ENCODE data around the gene CFL2. TPM values are rescaled to one million over a fixed set of nuclear protein-coding genes. Genes with fewer than 3 reads are reported as not detected.

CFL2 gene
- total RNA-seq, 2 donors from 2014 or later, result 13.7 to 16.5 TPM

DNA sequence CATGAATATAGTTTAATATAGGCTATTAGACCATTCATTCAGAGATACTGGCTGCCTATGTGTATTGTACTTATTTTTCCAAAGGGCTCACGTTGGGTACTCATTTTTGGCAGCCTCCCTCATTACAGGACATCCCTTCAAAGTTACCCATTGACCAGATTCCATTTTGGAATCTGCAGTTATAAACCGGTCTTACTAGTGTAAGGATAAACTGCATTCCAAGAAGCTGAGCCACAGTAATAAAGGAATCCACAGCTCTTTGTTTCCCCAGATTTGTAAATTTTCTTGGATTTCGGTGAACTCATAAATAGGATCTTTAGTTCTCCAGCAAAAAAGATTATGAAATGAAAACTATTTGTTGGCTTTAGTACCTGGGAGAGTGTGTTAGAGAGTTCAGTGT, 18.9 kb upstream of the CFL2 start:
- Mint-ChIP-seq H3K9me3 (no peaks in the 10 kb centered on the region), H3K27ac (no peak overlapping the region), H3K36me3 (ENCODE audit: low read depth) (no peaks in the 10 kb centered on the region), H3K27me3 (ENCODE audit: insufficient read depth) (no peaks in the 10 kb centered on the region), H3K4me1 (peaks cover 8% of the 10 kb centered on the region), H3K4me3 (no peak overlapping the region)
- TF ChIP-seq, protein P1, sequence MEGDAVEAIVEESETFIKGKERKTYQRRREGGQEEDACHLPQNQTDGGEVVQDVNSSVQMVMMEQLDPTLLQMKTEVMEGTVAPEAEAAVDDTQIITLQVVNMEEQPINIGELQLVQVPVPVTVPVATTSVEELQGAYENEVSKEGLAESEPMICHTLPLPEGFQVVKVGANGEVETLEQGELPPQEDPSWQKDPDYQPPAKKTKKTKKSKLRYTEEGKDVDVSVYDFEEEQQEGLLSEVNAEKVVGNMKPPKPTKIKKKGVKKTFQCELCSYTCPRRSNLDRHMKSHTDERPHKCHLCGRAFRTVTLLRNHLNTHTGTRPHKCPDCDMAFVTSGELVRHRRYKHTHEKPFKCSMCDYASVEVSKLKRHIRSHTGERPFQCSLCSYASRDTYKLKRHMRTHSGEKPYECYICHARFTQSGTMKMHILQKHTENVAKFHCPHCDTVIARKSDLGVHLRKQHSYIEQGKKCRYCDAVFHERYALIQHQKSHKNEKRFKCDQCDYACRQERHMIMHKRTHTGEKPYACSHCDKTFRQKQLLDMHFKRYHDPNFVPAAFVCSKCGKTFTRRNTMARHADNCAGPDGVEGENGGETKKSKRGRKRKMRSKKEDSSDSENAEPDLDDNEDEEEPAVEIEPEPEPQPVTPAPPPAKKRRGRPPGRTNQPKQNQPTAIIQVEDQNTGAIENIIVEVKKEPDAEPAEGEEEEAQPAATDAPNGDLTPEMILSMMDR (conservative IDR thresholded peaks at IDR 0.05), result no peak
- WGBS, 2 experiments (ENCODE audit: insufficient coverage in 1 of 2, insufficient read length in 1 of 2), result 87 to 93% methylated on average over 3 of the region's 3 CpGs
- no peak overlapping the region for H3K27ac ChIP-seq (ENCODE audit: low read depth, low read length)
- H3K4me3 ChIP-seq (ENCODE audit: low read length), result no peak overlapping the region
- no peak for DNase-seq
- H3K36me3 ChIP-seq (ENCODE audit: control insufficient read depth, insufficient read depth, low read length), result no peaks in the 10 kb centered on the region
- no peaks in the 10 kb centered on the region for H3K4me1 ChIP-seq (ENCODE audit: control insufficient read depth, insufficient read depth, low read length)
- no peak overlapping the region for H3K9ac ChIP-seq (ENCODE audit: extremely low read depth, low read length, poor library complexity, severe bottlenecking)
- H3K9me3 ChIP-seq (ENCODE audit: control insufficient read depth, low read length), result no peaks in the 10 kb centered on the region
- no peaks in the 10 kb centered on the region for H3K27me3 ChIP-seq (ENCODE audit: control insufficient read depth, insufficient read depth, low read length, poor library complexity, severe bottlenecking)

DNA sequence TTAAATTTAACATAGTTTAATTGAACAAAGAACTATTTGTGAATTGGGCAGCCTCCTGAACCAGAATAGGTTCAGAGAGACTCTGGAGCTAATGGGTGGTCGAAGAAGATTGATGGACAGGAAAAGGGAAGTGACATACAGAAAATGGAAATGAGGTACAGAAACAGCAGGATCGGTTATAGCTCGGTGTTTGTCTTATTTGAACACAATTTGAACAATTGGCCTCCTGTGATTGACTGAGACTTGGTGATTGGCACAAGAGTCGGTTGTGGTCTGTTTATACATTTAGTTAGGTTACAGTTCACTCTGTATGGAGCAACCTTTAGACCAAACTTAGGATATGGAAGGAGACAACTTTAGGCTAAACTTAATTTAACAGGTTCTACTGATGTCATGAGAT, 18.4 kb upstream of the CFL2 start:
- no peaks in the 10 kb centered on the region for H3K9me3 ChIP-seq (ENCODE audit: control insufficient read depth, low read length)
- Mint-ChIP-seq H3K27me3 (ENCODE audit: insufficient read depth) (no peaks in the 10 kb centered on the region), H3K9me3 (no peaks in the 10 kb centered on the region), H3K4me1 (peaks cover 8% of the 10 kb centered on the region), H3K4me3 (no peak overlapping the region), H3K27ac (no peak overlapping the region), H3K36me3 (ENCODE audit: low read depth) (no peaks in the 10 kb centered on the region)
- WGBS, 2 experiments (ENCODE audit: insufficient coverage in 1 of 2, insufficient read length in 1 of 2), result 86 to 93% methylated on average over 4 of the region's 4 CpGs
- no peak overlapping the region for H3K27ac ChIP-seq (ENCODE audit: low read depth, low read length)
- TF ChIP-seq, protein P1 (conservative IDR thresholded peaks at IDR 0.05), result no peak
- no peaks in the 10 kb centered on the region for H3K27me3 ChIP-seq (ENCODE audit: control insufficient read depth, insufficient read depth, low read length, poor library complexity, severe bottlenecking)
- H3K36me3 ChIP-seq (ENCODE audit: control insufficient read depth, insufficient read depth, low read length), result no peaks in the 10 kb centered on the region
- no peaks in the 10 kb centered on the region for H3K4me1 ChIP-seq (ENCODE audit: control insufficient read depth, insufficient read depth, low read length)
- no peak for DNase-seq
- no peak overlapping the region for H3K9ac ChIP-seq (ENCODE audit: extremely low read depth, low read length, poor library complexity, severe bottlenecking)
- H3K4me3 ChIP-seq (ENCODE audit: low read length), result no peak overlapping the region

DNA sequence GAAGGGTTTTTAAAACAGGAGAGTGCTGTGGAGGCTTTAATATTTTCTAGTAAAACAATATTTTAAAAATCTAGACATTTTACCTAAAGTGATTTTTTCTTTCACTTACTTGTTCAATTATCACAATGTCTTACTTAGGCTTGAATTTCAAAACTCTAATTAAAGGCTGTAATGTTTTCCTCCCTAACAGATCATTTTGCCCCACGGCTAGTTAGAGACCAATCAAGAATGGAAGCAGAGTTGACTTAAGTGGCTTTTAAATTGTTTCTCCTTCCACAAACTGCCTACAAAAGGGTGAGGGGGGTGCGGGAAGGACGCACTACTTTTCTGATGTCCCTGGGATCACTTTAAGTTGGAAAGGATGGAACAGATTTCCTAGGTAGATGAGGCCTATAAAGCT, 9.5 kb upstream of the CFL2 start:
- H3K27me3 ChIP-seq (ENCODE audit: control insufficient read depth, insufficient read depth, low read length, poor library complexity, severe bottlenecking), result no peaks in the 10 kb centered on the region
- Mint-ChIP-seq H3K9me3 (no peaks in the 10 kb centered on the region), H3K4me3 (no peak overlapping the region), H3K27ac (no peak overlapping the region), H3K4me1 (peaks cover 5% of the 10 kb centered on the region), H3K36me3 (ENCODE audit: low read depth) (no peaks in the 10 kb centered on the region), H3K27me3 (ENCODE audit: insufficient read depth) (no peaks in the 10 kb centered on the region)
- no peaks in the 10 kb centered on the region for H3K36me3 ChIP-seq (ENCODE audit: control insufficient read depth, insufficient read depth, low read length)
- no peaks in the 10 kb centered on the region for H3K9me3 ChIP-seq (ENCODE audit: control insufficient read depth, low read length)
- no peak overlapping the region for H3K4me3 ChIP-seq (ENCODE audit: low read length)
- 93 to 100% methylated on average over 1 to 3 of the region's 3 CpGs for WGBS, 2 experiments (ENCODE audit: insufficient coverage in 1 of 2, insufficient read length in 1 of 2)
- DNase-seq, result no peak
- TF ChIP-seq, protein P1 (conservative IDR thresholded peaks at IDR 0.05), result no peak
- H3K9ac ChIP-seq (ENCODE audit: extremely low read depth, low read length, poor library complexity, severe bottlenecking), result no peak overlapping the region
- H3K4me1 ChIP-seq (ENCODE audit: control insufficient read depth, insufficient read depth, low read length), result no peaks in the 10 kb centered on the region
- no peak overlapping the region for H3K27ac ChIP-seq (ENCODE audit: low read depth, low read length)
